Activated CD4-positive, alpha-beta T cell treated with anti-CD3 and anti-CD28 coated beads for 24 hours (primary cell): ENCODE results near the gene ZNF519.
"Not testable (repeated sequence)": the region's sequence is repeated elsewhere in the genome, so short reads cannot be mapped to it uniquely, and the experiment has no call there.

Experiments used
- DNase-seq, 2 donors: peaks; one replicate each; pipeline ENCODE4 v3.0.0-alpha.2; 2020; ENCODE audit warnings: low read depth in 2 of 2

ZNF519 gene

DNA sequence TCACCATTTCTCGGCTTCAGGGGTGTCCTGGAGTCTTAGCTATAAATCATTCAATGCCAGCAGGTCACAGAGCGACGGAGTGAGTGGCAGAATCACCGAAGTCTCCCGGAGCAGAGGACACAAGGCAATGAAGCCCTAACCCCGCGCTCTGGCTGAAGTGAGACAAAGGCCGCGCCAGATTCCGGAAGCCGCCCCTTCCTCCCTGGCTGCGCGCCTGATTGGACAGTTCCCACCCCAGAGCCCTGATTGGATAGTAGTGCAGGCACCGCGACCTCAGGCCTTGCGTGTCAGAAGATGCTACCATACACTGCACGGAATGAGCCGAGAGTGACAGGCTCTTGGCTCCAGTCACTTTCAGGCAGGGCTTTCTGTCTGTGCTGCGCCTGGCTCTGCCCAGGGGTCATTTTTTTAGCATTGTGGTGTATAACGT, at the start of gene ZNF519:
ZNF519 (minus strand) TSS at position 165 of the 430 bp plus-strand sequence; CDS start at position 7, 158 bp downstream.
- peak; percentile 77 to 80 for DNase-seq

DNA sequence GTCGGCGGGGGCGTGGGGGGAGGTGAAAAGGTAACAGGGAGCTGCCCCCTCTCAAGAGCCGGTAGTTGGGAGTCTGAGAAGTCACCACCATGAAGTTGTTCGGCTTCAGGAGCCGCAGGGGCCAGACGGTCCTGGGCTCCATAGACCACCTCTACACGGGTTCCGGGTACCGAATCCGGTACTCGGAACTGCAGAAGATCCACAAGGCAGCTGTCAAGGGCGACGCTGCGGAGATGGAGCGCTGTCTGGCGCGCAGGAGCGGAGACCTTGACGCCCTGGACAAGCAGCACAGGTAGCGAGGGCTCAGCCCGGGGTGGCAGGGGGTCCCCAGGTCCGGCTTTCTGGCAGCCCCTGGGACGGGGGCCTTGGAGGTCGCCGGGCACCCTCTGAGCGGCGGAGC, 47.1 kb upstream of the ZNF519 start:
- no peak for DNase-seq

DNA sequence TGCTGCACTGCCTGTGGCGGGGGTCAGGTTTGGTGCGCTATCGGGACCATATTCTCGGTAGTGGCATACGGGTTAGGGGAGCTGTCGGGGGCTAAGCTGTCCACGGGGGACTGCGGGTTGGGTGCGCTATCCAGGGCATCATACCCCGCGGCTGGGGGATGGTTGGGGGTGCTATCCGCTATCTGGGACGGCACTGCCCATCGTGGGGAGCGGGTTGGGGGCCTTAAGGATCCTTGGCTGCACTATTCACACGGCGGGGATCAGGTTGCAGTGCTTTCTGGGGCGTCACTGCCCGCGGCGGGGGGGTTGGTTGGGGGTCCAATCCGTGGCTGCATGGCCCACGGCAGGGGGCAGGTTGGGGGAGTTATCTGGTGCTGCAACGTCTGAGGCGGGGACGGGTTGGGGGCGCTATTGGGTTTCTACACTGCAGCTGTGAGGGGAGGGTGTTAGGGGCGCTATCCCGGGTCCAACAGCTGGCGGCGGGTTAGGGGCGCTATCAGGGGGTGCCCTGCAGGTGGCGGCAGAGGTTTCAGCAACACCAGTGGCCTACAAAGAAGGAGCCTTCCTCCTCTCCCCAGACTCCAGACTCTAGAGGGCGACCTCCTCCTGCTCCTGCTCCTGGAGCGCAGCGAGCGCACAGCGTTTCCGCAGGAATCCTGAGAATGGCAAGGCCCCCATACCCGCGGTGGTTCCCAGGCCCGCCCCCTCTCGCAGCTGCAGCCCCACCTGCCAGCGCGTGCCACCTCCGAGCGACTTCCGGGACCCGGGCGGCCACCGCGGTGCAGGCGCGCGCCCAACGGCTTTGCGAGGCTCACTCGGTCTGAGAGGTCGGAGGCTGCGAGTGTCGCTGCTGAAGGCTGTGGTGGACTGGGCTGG, 46.3 kb upstream of the ZNF519 start:
- peak; percentile 49 to 63 for DNase-seq

- DNase-seq: not testable (repeated sequence)
These were observed 45.5 kb upstream of the ZNF519 start for GRCh38 chr18:14177540-14178320.

GRCh38 chr18:14175404-14175803, 43.2 kb upstream of the ZNF519 start:
- not testable (repeated sequence) for DNase-seq

- DNase-seq: no peak
These were observed 42.5 kb upstream of the ZNF519 start for GRCh38 chr18:14174706-14175085.

- not testable (repeated sequence) for DNase-seq
These were observed 41.9 kb upstream of the ZNF519 start for GRCh38 chr18:14174002-14174705.

GRCh38 chr18:14173116-14173951, 41.1 kb upstream of the ZNF519 start:
- DNase-seq: not testable (repeated sequence)

DNA sequence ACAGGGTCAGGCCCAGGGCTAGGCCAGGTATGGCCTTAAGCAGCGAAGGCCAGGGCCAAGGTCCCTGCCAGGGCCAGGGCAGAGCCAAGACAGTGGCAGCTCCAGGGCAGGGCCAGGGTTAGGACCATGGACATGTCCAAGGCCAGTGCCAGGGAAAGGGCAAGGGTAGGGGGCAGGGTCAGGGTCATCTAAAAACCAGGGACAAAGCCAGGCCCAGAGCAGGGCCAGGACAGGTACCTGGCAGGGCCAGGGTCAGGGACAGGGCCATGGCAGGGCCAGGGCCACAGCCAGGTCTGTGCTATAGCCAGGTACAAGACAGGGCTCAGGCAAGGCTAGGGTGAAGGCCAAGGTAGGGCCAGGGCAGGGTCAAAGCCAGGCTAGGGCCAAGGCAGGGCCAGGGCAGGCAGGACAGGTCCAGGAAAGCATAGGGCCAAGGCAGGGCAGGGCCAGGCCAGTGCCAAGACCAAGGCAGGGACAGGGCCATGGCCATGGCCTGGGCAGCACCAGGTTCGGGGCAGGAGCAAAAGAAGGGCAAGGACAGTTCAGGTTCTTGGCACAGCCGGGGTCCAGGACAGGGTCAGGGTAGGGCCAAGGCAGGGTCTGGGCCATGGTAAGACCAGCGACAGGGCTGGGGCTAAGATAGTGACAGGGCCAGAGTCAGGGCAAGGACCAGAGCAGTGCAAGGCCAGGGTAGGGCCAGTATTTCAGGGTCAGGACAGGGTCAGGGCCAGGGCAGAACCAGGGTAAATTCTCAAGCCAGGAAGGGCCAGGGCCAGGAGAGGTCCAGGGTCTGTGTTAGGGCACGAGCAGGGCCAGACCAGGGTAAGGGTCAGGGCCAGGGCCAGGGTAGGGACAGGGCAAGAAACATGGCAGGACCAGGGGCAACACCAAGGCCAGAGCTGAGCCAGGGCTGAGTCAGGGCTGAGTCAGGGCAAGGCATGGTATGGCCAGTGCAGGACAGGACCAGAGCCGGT, 40.2 kb upstream of the ZNF519 start:
- not testable (repeated sequence) for DNase-seq

GRCh38 chr18:14171301-14172141, 39.3 kb upstream of the ZNF519 start:
- DNase-seq: not testable (repeated sequence)

- DNase-seq: not testable (repeated sequence)
These were observed 38.3 kb upstream of the ZNF519 start for GRCh38 chr18:14170367-14171036.

DNA sequence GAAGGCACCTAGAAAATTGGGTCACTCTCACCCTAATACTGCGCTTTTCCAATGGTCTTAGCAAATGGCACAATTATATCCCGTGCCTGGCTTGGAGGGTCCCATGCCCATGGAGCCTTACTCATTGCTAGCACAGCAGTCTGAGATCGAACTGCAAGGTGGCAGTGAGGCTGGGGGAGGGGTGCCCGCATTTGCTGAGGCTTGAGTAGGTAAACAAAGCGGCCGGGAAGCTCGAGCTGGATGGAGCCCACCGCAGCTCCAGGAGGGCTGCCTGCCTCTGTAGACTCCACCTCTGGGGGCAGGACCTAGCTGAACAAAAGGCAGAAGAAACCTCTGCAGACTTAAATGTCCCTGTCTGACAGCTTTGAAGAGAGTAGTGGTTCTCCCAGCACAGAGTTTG, 30.7 kb upstream of the ZNF519 start:
- not testable (repeated sequence) for DNase-seq

GRCh38 chr18:14151564-14152113, 19.4 kb upstream of the ZNF519 start:
- not testable (repeated sequence) for DNase-seq

DNA sequence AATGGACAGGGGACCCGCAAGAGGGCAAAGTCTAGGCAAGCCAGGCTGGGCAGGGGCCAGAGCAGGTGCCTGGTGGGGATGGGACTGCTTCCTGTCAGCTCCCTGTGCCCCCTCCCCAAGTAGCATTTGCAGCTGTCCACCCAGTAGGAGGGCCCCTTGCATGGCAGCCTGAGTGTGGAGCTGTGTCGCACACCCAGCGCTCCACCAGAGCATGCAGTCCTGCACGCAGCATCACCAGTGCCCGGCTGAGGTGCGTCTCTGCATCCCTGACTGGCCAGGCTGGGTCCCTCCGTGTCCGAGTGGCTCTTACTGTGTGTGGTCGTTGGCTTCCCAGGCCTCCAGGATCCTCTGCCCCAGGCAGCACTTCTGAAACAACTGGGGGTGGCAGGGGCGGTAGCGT, 18.5 kb upstream of the ZNF519 start:
- not testable (repeated sequence) for DNase-seq

GRCh38 chr18:14149916-14150420, 17.7 kb upstream of the ZNF519 start:
- DNase-seq: not testable (repeated sequence)

- DNase-seq: not testable (repeated sequence)
These were observed 17.1 kb upstream of the ZNF519 start for GRCh38 chr18:14149121-14149850.
